ENCODE data around the gene SAPCD1.

SAPCD1 gene

DNA sequence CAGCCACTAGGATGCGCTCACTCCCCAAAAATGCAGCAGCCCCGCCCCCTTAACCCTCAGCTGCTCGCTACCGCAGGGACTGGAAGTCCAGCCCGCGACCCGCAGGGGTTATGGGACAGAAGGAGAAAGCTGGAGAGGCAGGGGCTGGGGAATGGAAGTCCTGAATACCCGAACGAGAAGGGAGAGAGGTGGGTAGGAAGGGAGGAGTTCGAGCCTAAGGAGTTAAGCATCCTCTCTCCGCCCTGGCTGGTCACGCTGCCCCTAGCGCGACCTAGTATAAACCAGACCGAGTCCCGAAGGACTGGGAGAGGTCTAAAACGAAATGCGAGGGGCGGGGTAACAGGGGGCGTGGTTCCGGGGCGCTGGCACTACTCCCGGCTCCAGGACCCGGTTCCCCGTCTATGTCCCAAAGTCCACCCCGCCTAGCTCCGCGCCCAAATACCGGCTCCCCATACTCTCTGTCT is 32.9 kb upstream of the SAPCD1 start:
- DNase-seq (ENCODE audit: low read depth), result peak; percentile 62

DNA sequence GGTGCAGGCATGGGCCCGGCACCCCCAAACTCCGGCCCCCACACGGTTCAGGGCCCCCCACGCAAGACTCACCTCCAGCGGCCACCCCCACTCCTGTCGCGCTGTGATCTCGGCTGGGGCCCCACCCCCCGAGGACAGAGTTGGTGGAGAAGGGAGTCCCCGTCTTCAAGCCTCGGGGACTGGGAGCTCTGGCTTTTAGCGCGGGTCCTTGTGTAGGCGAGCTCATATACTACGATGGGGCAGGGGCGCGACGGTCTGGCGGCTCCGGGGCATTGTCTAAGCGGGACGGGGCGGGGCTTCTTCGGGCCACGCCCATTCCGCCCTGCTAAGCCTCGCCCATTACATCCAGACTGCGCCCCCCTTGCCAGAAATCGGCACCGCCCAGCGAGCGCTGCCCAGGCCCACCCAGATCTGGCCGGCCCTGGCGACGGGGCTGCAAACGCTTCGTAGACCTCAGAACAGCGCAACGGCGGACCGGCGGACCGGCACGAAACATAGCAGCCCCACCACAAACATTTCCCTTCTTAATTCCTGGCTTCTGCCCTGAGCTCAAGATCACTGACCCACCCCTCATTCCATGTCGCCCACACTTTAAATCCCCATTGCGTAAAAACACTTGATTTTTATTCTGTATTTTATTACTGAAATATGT is 32.4 kb upstream of the SAPCD1 start:
- peak; percentile 40 for DNase-seq (ENCODE audit: low read depth)

DNA sequence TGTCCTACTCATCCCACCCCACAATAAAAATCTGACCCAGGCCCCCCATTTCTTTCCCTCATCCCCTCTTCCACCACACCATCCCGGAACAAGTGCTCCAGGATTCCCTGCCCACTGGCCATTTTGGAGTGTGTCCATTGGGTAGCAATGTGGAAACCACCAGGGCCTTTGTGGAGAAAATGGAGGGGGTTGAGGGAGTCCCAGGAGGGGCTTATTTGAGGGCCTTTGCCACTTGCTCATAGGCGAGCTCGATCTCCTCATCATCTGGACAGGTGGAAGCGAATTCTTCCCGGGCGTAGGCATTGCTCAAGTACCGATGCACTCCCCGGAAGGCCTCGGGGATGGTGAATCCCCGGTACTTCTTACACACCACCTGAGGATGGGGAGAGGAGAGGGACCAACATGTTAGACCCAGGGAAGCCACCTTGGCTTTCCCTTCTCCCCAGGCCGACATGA is 31.8 kb upstream of the SAPCD1 start:
- DNase-seq (ENCODE audit: low read depth), result no peak

- no peak for DNase-seq (ENCODE audit: low read depth)
Measured at GRCh38 chr6:31732029-31732428, 30.4 kb upstream of the SAPCD1 start.

DNA sequence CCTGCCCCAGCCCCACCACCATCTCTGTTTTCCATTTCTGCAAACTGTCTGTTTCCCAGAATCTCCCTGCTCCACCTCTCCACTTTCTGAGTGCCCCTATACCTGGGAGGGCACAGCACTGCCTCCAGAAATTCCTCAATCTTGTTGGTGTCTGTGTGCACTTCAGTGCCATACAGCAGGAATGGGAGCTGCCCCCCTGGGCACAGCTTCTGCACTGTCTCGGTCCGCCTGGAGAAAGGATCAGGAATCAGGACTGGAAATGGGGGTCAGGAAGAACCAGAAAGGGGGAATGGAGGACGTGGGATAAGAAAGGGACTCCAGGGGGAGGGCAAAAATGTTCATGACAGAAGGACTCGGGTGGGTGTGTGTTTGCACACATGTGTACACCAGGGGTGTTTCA is 28.7 kb upstream of the SAPCD1 start:
- no peak for DNase-seq (ENCODE audit: low read depth)

DNA sequence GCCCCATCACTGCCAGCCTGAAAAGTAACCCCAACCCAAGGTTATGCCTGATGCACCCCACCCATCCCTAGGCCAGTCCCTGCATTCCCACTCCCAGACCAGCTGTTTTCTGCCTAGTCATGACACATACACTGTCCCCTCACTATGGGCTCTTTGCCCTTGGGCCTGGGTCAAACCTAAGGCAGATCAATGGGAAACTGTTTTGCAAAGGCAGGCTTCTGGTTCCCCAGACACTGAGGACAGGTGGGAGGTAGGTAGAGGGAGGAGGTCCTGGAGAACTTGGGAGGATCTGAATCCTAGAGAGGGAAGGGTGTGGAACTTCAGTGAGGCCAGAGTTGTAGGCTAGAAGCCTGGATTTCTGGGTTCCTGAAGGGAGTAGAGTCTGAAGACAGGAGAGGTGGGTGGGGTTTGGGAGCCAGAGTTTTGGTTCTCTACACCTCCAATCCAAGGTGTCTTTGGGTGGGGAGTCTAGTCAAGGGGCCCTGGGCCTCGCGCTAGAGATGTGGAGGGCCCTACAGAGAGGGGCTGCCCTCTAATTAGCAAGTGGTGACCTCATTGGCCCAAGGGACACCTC is 28.1 kb upstream of the SAPCD1 start:
- DNase-seq (ENCODE audit: low read depth), result no peak

DNA sequence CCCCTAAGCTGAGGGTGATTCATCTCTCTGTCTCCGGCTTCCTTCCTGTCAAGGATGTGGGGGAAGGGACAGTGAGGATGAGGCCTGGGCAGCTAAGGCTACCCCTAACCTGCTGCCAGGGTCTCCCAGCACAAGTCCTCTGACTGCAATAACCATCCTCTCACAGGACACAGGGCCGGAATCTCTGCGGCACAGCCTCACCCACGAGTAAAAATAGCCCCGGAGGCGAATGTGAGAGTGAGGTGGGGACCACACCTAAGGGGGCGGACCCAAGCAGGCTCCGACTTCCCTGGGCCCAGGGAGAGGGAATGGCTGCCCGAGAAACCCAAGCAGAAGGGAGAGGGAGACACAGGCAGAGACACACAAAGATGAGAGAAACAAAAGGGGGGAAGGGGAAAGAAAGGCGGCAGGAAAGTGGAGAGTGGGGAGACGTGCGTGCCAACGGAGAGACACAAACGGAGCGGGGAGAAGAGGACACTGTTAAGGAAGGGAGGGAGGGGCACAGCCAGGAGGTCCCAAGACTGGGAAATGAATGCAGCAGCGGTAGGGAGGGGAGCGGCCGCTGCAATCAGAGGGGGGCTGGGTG is 27.5 kb upstream of the SAPCD1 start:
- DNase-seq (ENCODE audit: low read depth), result peak; percentile 36

DNA sequence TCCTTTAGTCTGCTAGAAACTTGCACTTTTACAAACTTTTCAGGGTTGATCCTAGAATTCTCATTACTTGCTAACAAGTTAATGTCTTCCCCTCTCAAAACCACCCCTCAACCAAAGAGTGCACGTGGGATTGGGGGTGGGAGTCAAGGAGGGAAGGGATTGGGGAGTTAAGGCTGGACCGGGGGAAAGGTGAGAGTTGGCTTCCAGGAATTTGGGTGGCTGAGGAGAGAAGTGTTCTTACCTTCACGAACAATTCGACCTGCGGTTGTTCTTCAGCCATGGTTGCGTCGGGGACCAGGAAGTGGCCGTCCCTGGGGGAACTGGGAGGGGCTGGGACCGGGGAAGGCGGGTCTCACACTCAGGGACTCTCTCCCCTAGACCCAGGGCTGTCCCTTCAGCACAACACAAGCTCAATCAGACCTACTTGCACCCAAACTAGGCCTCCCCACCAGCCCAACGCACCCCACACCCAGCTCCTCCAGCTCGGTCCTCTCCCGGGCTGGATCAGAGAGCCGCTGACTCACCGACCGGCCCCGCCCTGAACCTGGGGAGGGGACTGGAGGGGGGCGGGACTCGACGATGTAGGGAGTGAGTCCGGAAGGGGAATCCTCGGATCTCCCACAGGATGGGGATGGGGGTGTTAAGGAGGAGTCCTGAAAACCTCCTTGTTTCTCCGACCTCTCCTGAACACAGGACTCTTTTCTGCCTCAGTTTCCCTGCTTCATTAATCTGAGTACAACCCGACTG is 26.3 kb upstream of the SAPCD1 start, which contains the start of gene CLIC1:
CLIC1 (minus strand) TSS at position 510 of the 747 bp plus-strand sequence; CDS start at position 280, 230 bp downstream.
- peak; percentile 56 for DNase-seq (ENCODE audit: low read depth)

GRCh38 chr6:31736768-31737314 is 25.6 kb upstream of the SAPCD1 start:
- no peak for DNase-seq (ENCODE audit: low read depth)

DNA sequence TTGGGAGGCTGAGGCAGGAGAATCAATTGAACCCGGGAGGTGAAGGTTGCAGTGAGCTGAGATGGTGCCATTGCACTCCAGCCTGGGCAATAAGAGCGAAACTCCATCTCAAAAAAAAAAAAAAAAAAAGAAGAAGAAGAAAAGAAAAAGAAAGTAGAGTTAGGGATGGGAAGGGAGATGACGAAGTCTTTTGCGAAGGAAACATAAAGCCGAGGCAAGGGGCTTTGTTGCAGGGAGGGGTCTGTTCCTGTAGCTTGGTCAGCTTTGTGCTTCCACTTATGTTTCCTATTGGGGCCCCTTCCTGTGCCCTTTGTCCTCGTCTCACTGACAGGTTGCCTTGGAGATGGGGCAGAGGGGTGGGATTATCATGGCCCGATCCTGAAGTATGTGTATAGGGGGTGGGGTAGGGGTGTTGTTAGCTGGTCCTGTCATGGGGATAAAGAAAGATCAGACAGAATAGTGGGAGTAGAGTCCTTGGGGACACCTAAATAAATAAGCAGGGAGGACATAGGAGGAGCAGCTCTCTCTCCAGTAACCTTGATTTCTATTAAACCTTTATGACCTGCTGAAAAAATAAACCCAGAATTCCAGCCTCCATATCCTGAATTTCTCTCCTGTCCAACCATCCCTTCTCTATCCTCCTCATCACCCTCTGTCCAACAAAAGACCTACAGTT is 25.0 kb upstream of the SAPCD1 start:
- no peak for DNase-seq (ENCODE audit: low read depth)

GRCh38 chr6:31737991-31738979 is 24.2 kb upstream of the SAPCD1 start:
- DNase-seq (ENCODE audit: low read depth), result peak; percentile 45

GRCh38 chr6:31739639-31740396 is 22.6 kb upstream of the SAPCD1 start, which contains the start of gene MSH5:
Gene MSH5, plus strand, starts transcription at chr6:31740005. Its CDS starts 462 bp downstream, at chr6:31740467.
- peak; percentile 90 for DNase-seq (ENCODE audit: low read depth)

- DNase-seq (ENCODE audit: low read depth), result no peak
Measured at GRCh38 chr6:31740397-31741223, 21.8 kb upstream of the SAPCD1 start.

DNA sequence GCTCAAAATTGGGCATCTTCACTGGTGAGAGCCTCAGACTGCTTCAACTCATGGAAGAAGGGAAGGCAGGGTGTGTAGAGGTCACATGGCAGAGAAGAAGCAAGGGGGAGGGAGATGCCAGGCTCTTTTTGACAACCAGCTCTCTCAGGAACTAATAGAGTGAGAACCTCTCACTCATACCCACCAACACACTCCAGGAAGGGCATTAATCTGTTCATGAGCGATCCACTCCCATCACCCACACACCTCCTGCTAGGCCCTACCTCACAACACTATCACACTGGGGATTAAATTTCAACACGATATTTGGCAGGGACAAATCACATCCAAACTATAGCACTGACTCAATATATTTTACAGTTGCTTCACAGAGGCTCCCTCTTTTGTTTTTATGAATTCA is 20.6 kb upstream of the SAPCD1 start:
- DNase-seq (ENCODE audit: low read depth), result no peak

- DNase-seq (ENCODE audit: low read depth), result no peak
Measured at GRCh38 chr6:31742894-31743293, 19.6 kb upstream of the SAPCD1 start.

DNA sequence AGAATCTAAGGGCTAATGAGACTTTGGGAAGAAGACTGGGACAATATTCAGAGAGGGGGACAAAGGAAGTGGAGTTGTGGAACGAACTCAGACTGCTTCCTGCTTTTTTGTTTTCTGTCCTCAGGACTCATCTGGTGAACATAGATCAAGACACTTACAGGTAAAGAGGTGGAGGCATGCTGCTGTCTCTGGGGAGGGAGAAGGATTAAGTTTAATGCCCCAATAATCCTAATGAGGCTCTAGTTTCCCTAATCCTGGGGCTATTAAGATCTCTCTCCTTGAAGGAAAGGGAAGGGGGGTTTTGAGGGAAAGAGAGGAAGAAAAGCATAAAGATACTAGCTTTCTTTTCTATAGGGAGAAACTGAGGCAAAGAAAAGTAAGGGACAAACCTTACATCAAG is 18.0 kb upstream of the SAPCD1 start:
- DNase-seq (ENCODE audit: low read depth), result no peak

DNA sequence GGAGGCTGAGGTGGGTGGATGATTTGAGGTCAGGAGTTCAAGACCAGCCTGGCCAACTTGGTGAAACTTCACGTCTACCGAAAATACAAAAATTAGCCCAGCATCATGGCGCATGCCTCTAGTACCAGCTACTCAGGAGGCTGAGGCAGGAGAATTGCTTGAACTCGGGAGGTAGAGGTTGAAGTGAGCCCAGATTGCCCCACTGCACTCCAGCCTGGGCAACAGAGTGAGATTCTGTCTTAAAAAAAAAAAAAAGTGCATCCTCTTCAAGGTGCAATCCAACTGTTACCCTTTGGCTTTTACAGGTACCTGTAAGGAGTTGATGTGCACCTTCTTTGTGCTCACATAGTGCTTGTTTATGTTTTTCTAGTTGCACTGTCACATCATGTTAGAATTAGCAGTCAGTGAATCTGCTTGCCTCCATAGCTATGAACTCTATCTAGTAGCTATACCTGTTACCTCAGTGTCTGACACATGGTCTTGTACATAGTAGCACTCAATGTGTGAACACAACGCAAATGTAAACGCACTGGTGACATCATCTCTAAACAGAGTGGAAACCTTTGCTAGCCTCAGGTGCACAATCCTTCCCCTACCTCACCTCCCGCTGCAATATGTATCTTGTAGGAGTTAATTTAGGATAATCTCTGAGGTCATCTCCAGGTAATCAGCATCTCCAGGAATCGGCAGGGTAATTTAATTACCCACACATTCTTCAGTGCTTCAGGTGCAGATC is 13.0 kb upstream of the SAPCD1 start:
- no peak for DNase-seq (ENCODE audit: low read depth)

- no peak for DNase-seq (ENCODE audit: low read depth)
Measured at GRCh38 chr6:31750411-31751022, 11.9 kb upstream of the SAPCD1 start.
